Activated CD8-positive, alpha-beta memory T cell treated with anti-CD3 and anti-CD28 coated beads, Interleukin-2, amount 50 U/mL, for 1 hour (primary cell): ENCODE results near the gene PEAR1.

Experiments used
- DNase-seq: peaks from one replicate; pipeline ENCODE4 v3.0.0-alpha.2; 2020; ENCODE audit errors: extremely low read depth

PEAR1 gene

DNA sequence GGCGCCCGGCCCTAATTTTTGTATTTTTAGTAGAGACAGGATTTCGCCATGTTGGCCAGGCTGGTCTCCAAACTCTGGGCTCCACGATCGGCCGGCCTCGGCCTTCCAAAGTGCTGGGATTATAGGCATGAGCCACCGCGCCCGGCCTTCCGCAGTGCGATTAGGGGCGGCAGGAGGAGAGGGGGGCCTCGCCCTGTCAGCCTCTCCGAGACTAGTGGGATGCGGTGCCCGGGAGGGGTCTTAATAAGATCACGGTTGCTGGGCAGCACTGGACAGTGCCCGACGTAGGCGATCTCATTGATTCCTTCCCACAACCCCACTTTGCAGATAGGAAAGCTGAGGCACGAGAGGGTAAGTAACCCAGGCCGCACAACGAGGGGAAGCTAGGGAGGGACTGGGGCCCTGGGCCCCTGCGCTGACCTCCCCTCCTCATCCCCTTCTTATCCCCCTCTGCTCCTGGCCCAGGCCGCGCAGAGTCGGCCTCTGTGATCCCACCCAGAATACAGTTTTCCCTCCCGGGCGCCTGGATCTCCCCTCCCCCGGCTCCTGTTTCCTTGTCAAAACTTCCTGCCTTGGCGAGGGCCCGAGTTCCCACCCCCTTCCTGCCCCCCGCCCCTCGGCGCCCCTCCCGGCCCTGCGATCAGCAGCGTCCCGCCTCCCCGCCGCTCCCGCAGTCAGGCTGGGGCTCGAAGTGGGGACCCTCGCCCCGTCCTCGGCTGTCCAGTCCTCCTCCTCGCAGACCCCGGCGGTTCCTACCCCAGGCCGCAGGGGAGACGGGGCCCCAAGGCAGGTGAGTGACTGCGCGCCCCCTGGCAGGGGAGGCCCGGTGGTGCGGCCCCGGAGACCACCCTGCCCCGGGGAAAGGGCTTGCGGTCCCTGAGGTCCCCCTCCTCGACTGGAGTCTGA is at the start of gene PEAR1:
Gene PEAR1, plus strand, starts transcription at position 671 of the 906 bp plus-strand sequence. CDS start 10,209 bp downstream, outside the sequence.
- no peak for DNase-seq

GRCh38 chr1:156844102-156844501 is 49.4 kb upstream of the PEAR1 start:
- DNase-seq: no peak

DNA sequence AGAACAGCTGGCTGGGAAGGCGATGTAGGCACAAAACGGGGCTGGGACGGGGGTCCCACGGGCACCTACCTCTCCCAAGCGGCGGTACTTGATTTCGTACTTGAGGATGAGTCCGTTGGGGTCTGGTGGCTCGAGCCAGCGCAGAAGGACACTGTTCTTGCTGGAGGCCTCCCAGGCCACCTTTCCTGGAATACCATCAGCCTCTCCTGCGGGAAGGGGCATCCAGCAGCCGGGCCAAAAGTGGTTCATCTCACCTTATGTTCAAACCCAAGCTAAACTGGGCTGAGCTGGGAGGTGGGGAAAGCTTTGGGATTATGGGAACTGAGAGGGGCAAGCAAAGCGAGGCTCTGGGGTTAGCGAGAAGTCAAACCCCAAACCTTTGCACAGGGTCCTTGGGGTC is 48.9 kb upstream of the PEAR1 start:
- no peak for DNase-seq

- no peak for DNase-seq
Measured at GRCh38 chr1:156845055-156845952, 48.2 kb upstream of the PEAR1 start.

GRCh38 chr1:156845953-156846545 is 47.5 kb upstream of the PEAR1 start:
- no peak for DNase-seq

- DNase-seq: no peak
Measured at GRCh38 chr1:156846643-156847042, 46.9 kb upstream of the PEAR1 start.

GRCh38 chr1:156847591-156848460 is 45.7 kb upstream of the PEAR1 start:
- no peak for DNase-seq

DNA sequence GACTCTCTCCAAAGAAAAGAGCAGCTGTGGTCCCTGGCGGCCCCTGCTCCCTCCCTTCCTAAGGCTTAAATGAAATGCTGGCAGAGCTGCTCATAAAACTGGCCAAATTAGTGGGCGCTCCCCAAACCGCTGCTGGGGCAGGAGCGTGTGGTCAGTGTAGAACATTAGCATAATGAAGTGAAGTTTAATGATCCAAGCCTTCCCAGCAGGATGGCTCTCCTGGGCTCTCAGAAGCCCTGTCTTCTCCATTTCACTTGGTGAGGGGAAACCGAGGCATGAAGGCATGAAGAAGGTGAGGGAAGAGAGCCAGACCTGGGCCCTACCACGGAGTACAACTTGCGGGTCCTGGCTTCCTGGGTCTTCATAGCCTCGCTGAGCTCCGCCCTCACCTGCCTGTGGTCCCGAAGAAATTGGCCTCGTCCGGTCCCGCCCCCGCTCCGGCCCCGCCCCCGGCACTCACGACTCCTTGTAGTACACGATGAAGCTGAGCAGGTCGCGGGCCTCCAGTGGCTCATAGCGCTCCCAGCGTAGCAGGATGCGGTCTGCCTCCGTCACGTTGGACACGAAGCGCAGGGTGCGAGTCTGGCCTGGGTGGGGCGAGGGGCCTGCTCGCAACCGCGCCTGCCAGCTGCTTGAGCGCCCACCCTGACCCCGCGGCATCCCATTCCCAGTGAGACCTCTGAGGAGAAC is 44.9 kb upstream of the PEAR1 start:
- no peak for DNase-seq

- no peak for DNase-seq
Measured at GRCh38 chr1:156849151-156849496, 44.4 kb upstream of the PEAR1 start.

DNA sequence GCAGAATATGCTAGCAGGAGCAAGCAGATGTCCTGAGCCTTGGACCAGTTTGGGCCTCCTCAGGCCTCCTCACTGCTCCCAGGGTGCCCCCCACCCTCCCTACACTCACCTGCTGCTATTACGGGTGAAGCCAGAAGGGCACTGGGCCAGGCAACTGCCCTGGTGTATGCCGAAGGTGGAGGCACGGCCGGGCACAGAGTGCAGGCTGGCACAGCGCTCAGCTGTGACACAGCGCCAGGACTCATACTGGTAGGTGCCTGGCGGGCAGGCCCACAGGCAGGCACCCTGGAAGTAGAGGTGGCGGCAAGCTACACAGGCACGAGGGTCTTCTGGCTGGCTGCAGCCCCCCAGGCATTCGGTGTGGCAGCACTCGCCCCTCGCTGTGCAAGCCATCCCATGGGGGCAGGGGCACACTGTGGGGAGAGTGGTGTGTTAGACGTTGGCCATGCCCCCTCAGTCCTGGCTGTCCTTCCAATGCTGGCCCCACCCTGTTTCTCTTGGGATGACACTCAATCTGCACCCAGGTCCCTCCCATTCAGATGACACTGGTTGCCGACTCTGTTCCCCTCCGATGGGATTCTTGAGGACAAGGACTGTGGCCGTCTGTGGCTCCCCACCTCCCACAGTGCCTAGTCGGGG is 41.6 kb upstream of the PEAR1 start:
- no peak for DNase-seq

DNA sequence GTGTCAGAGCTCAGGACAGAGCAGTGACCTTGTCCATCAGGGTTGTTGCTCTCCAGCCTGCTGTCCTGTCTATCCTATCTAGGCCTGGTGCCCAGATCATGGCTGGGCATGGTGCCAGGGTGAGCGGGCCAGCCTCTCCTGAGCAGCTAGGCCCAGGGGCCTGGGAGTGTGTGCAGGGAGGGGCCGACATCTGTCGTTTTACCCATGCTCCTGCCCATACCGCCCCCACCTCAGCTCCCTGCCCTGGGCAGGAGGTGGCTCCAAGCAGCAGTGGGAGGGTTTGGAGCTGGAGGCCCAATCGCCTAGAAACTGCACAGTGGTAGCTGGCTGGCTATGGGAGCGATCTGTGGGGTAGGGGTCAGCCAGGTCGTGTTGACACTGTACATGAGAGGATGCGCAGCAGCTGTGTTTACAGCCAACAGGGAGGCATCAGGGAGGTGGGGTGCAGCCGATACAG is 41.1 kb upstream of the PEAR1 start:
- DNase-seq: no peak

GRCh38 chr1:156853761-156854160 is 39.8 kb upstream of the PEAR1 start:
- no peak for DNase-seq

DNA sequence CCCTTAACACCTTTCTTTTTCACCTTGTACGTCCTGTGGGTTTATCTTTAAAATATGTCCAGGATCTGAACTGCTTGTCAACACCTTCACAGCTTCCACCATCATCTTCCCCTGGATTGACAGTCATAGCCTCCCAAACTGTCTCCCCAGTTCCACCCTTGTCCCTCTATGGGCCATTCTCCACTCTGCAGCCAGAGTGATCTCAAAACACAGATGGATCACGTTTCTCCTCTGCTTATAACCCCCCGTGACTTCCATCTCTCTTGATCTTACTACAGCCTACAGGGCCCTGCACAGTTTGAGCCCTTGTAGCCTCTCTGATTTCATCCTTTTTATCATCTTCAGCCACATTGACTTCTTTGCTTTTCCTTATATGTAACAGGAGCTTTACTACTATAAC is 38.9 kb upstream of the PEAR1 start:
- no peak for DNase-seq

DNA sequence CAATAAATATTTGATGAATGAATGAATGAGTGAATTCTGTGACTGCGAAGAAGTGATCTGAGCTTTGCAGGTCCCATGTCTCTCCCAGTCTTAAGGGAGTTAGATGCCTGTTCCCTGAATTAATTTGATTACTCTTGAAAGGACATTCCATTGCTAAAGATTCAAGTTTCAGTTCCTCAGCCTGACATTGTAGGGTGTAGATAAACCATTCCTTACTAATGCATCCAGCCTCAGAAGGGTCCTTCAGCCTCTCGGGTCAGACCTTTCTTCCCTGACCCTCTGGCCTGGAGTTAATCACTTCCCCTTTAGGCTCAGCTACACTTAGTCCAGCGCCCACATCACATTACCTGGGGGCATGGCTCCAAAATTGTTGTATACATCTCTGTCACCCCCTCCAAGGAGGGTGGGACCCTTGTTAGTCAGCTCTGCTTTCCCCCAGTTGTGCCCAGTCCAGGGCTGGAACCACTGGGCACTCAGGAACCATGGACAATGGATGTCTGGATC is 37.2 kb upstream of the PEAR1 start:
- no peak for DNase-seq

DNA sequence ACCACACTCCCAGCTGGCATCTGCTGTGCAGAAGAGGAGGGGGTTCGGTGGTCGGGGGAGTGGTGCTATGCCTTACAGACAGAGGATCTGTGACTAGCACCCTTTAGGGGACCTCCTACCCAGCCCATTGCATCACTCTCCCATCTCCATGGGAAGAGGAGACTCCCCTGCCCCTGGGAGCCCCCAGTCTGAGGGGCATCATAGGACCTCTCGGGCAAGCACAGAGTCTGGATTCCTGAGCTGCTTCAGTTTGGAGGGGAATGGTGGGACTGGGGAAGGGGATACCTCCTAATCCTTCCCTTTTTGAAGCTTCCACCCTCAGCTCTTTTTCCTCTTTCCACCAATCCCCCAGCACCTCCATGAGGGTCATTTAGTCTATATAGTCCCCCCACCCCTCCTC is 36.0 kb upstream of the PEAR1 start:
- no peak for DNase-seq

DNA sequence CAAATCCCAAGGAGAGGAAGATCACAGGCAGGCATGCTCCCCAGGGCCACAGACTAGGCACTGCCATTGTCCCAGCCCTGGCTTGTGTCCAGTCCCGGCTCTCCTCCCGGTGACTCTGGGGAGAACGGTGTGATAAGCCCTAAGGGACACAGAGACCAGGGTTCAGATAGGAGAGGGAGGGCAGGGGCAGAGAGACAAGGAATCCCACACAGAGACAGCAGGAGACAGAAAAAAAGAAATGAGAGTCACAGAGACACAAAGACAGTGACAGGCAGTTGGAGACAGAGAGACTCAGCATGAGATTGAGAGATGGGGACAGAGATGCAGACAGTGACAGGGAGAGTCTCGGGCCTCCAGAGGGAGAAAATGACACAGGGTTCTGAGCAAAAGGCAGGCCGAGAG is 35.0 kb upstream of the PEAR1 start:
- no peak for DNase-seq

DNA sequence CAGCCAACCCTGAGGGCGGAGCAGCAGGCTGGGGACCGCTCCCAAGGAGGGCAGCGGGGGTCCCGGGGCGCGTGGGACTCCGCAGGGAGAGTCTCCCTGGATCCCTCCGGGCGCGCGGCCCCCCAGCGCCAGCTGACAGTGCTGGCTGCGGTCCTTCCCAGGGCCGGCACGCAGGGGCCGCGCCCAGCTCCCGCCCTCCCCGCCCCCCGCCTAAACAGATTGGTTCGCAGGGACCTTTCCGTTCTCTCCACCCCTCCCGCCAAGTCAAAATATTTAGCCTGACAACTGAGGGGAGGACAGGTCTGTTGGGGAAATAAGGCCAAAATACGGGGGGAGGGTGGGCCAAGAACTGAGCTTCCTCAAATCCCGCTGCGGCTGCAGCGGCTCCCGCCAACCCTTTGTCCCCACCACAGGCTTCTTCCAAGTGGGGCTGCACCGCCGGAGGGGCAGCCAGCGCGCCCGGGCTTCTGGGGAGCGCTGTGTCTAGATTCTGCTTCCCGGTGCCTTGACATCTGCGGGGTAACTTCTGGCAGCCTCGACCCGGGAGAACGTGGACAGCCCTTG is 34.5 kb upstream of the PEAR1 start, which contains the start of gene INSRR:
Gene INSRR, minus strand, starts transcription at position 159 of the 564 bp plus-strand sequence. CDS start 496 bp downstream, outside the sequence.
- no peak for DNase-seq

GRCh38 chr1:156859523-156860112 is 33.9 kb upstream of the PEAR1 start:
- DNase-seq: no peak

DNA sequence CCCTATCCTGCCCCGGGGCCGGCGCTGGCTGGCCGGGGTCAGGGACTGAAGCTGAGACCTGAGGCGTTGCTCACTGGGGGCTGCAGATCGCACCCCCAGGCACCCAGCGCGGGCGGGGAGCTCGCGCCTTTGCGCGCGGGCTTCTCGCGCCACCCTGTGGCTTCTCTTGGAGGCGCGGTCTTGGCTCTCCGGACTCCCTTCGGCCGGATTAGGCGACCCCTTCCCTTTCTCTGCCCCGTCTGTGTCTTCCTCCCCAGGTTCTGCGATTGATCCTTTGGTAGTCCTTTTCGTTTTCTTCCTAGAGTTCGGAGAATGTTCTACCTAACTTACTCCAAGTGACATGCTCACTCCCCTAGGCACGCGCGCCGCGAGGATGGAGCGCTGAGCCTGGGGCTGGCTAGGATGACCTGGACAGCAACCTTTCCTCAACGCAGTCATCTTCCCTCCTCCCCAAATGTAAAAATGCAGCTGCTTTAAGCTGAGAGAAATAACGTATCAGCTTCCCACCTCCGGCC is 33.3 kb upstream of the PEAR1 start:
- DNase-seq: no peak
